Neural cell (in vitro differentiated cells): Measurements from ENCODE around the gene GNB2. TPM values are rescaled to one million over a fixed set of nuclear protein-coding genes. Genes with fewer than 3 reads are reported as not detected.

Source experiments
- H2AFZ ChIP-seq: fragments of 200-600, 300-800 bp; sonication (generic), shearing (Covaris generic); 2 replicates; pipeline ENCODE4 v1.6.0; 2014; ENCODE audit warnings: low read depth, mild to moderate bottlenecking, antibody characterized with exemption, low read length, moderate library complexity
- H3F3A ChIP-seq: fragments of 200-600 bp; shearing (Covaris generic); 2 replicates; pipeline ENCODE4 v1.6.1; 2016; ENCODE audit warnings: mild to moderate bottlenecking, moderate library complexity, mixed read lengths, antibody characterized with exemption, low read length; ENCODE audit not compliant: insufficient read depth, poor library complexity, severe bottlenecking
- H3K27ac ChIP-seq: fragments of 200-600, 300-800 bp; sonication (generic), shearing (Covaris generic); 2 replicates; pipeline ENCODE4 v1.5.1; 2014; ENCODE audit warnings: mild to moderate bottlenecking, low read length, moderate library complexity
- H3K27me3 ChIP-seq: fragments of 300-800, 200-600 bp; sonication (generic), shearing (Covaris generic); 2 replicates; pipeline ENCODE4 v1.6.0; 2014; ENCODE audit warnings: mild to moderate bottlenecking, low read depth, low read length, moderate library complexity; ENCODE audit not compliant: insufficient read depth
- H3K36me3 ChIP-seq: fragments of 300-800, 200-600 bp; sonication (generic), shearing (Covaris generic); 2 replicates; pipeline ENCODE4 v1.5.1; 2014; ENCODE audit warnings: mild to moderate bottlenecking, antibody characterized with exemption, low read length, moderate library complexity; ENCODE audit not compliant: insufficient read depth
- H3K4me2 ChIP-seq: fragments of 300-800, 200-600 bp; sonication (generic), shearing (Covaris generic); 2 replicates; pipeline ENCODE4 v1.6.0; 2014; ENCODE audit warnings: mild to moderate bottlenecking, low read length
- H3K4me3 ChIP-seq: fragments of 300-800, 200-600 bp; sonication (generic), shearing (Covaris generic); 2 replicates; pipeline ENCODE4 v1.5.1; 2014; ENCODE audit warnings: mild to moderate bottlenecking, low read length, moderate library complexity
- H3K79me2 ChIP-seq: fragments of 200-600 bp; shearing (Covaris generic); replicated peaks from 2 replicates; pipeline ENCODE4 v1.6.0; 2014; ENCODE audit warnings: mild to moderate bottlenecking, low read length, moderate library complexity; ENCODE audit not compliant: insufficient read depth
- H3K9ac ChIP-seq: fragments of 300-800, 200-600 bp; sonication (generic), shearing (Covaris generic); 2 replicates; pipeline ENCODE4 v1.6.1; 2016; ENCODE audit warnings: mild to moderate bottlenecking, low read length, mixed read lengths
- H3K9me2 ChIP-seq: fragments of 200-600 bp; shearing (Covaris generic); 2 replicates; pipeline ENCODE4 v1.6.1; 2016; ENCODE audit warnings: mild to moderate bottlenecking, low read length, mixed read lengths; ENCODE audit not compliant: insufficient read depth
- H3K9me3 ChIP-seq: fragments of 200-600, 300-800 bp; sonication (generic), shearing (Covaris generic); 2 replicates; pipeline ENCODE4 v1.6.1; 2016; ENCODE audit warnings: mild to moderate bottlenecking, mixed run types, low read length, moderate library complexity, mixed read lengths
- H4K20me1 ChIP-seq: fragments of 200-600 bp; shearing (Covaris generic); 2 replicates; pipeline ENCODE4 v1.6.1; 2016; ENCODE audit warnings: mild to moderate bottlenecking, mixed run types; ENCODE audit not compliant: insufficient read depth
- CTCF ChIP-seq: fragments of 450-650 bp; IDR thresholded peaks from 2 replicates; pipeline ENCODE4 v1.5.1; 2014; ENCODE audit warnings: antibody characterized with exemption, mild to moderate bottlenecking, moderate library complexity; ENCODE audit not compliant: poor library complexity, severe bottlenecking
- EP300 ChIP-seq: fragments of 450-650 bp; conservative IDR thresholded peaks from 2 replicates; pipeline ENCODE4 v1.6.1; 2014; ENCODE audit warnings: antibody characterized with exemption, mild to moderate bottlenecking, moderate library complexity; ENCODE audit not compliant: poor library complexity, severe bottlenecking
- EZH2 ChIP-seq: fragments of 200-600, 300-800 bp; shearing (Covaris generic), sonication (generic); IDR thresholded peaks from 2 replicates; pipeline ENCODE4 v1.6.1; 2014; ENCODE audit warnings: antibody characterized with exemption, low read length, borderline replicate concordance, mild to moderate bottlenecking; ENCODE audit not compliant: insufficient read depth, poor library complexity, severe bottlenecking
- MXI1 ChIP-seq: fragments of 450-650 bp; conservative IDR thresholded peaks from 2 replicates; pipeline ENCODE4 v1.6.1; 2014; ENCODE audit warnings: antibody characterized with exemption, mild to moderate bottlenecking; ENCODE audit not compliant: poor library complexity, severe bottlenecking
- POLR2AphosphoS5 ChIP-seq: IDR thresholded peaks from 2 replicates; pipeline ENCODE4 v1.6.1; 2012
- RAD21 ChIP-seq: fragments of 450-650 bp; conservative IDR thresholded peaks from 2 replicates; pipeline ENCODE4 v1.6.1; 2014; ENCODE audit warnings: antibody characterized with exemption, mild to moderate bottlenecking, moderate library complexity
- REST ChIP-seq: IDR thresholded peaks from 2 replicates; pipeline ENCODE4 v1.6.1; 2012; ENCODE audit warnings: borderline replicate concordance
- SMC3 ChIP-seq: fragments of 450-650 bp; conservative IDR thresholded peaks from 2 replicates; pipeline ENCODE4 v1.6.1; 2014; ENCODE audit warnings: antibody characterized with exemption, mild to moderate bottlenecking, moderate library complexity; ENCODE audit not compliant: poor library complexity
- TAF1 ChIP-seq: IDR thresholded peaks from 2 replicates; pipeline ENCODE4 v1.6.1; 2012; ENCODE audit warnings: low read depth
- polyA plus RNA-seq: library from polyadenylated mRNA; depleted of rRNA; stranded (reverse); fragments of >200 nt; gene quantifications from 2 replicates; pipeline ENCODE4 v1.2.3, GENCODE V29; 2014

GNB2 gene
- polyA plus RNA-seq, 1 donor from 2014 or later: 279 TPM

- H3K36me3 ChIP-seq: peaks cover 3% of the 10 kb centered on the region
- no peak overlapping the region for H3K27ac ChIP-seq
- H3K9me3 ChIP-seq: no peaks in the 10 kb centered on the region
- no peak overlapping the region for H3K9ac ChIP-seq
- no peak overlapping the region for H3K4me2 ChIP-seq
- peaks cover 28% of the 10 kb centered on the region for H3K79me2 ChIP-seq
- H3K4me3 ChIP-seq: no peak overlapping the region
- no peak for TF ChIP-seq SMC3
- TF ChIP-seq TAF1: no peak
- TF ChIP-seq POLR2AphosphoS5: peak; percentile 15
- H3K9me2 ChIP-seq: no peaks in the 10 kb centered on the region
- no peak overlapping the region for H2AFZ ChIP-seq
- H4K20me1 ChIP-seq: no peaks in the 10 kb centered on the region
- no peaks in the 10 kb centered on the region for H3F3A ChIP-seq
- no peaks in the 10 kb centered on the region for H3K27me3 ChIP-seq
These were observed 4.0 kb downstream of the GNB2 start for GRCh38 chr7:100677308-100678267.

- no peak overlapping the region for H3K4me2 ChIP-seq
- no peak overlapping the region for H2AFZ ChIP-seq
- H3K9ac ChIP-seq: no peak overlapping the region
- no peak for TF ChIP-seq TAF1
- no peaks in the 10 kb centered on the region for H3K9me3 ChIP-seq
- H3K9me2 ChIP-seq: no peaks in the 10 kb centered on the region
- peaks cover 3% of the 10 kb centered on the region for H3K36me3 ChIP-seq
- no peaks in the 10 kb centered on the region for H4K20me1 ChIP-seq
- no peaks in the 10 kb centered on the region for H3K27me3 ChIP-seq
- H3K4me3 ChIP-seq: no peak overlapping the region
- no peak overlapping the region for H3K27ac ChIP-seq
- H3F3A ChIP-seq: no peaks in the 10 kb centered on the region
- H3K79me2 ChIP-seq: peaks cover 28% of the 10 kb centered on the region
These were observed 4.9 kb downstream of the GNB2 start for GRCh38 chr7:100678291-100678984.

GRCh38 chr7:100679129-100679926 is 5.8 kb downstream of the GNB2 start:
- Histone ChIP-seq H3K9ac (no peak overlapping the region), H3K4me2 (no peak overlapping the region), H3K36me3 (peaks cover 3% of the 10 kb centered on the region), H4K20me1 (no peaks in the 10 kb centered on the region), H3K9me3 (no peaks in the 10 kb centered on the region), H2AFZ (no peak overlapping the region), H3K9me2 (no peaks in the 10 kb centered on the region), H3K27ac (no peak overlapping the region), H3K4me3 (no peak overlapping the region), H3F3A (no peaks in the 10 kb centered on the region), H3K79me2 (peaks cover 22% of the 10 kb centered on the region), H3K27me3 (no peaks in the 10 kb centered on the region)
- TF ChIP-seq MXI1 (no peak), SMC3 (no peak), EZH2 (no peak), CTCF (no peak), RAD21 (no peak), REST (no peak), EP300 (no peak), TAF1 (no peak), POLR2AphosphoS5 (no peak)
